Activated naive CD4-positive, alpha-beta T cell treated with anti-CD3 and anti-CD28 coated beads, Interleukin-2, amount 50 U/mL, for 16 hours (primary cell): ENCODE results near the gene CHST8.
"Not testable (repeated sequence)": the region's sequence is repeated elsewhere in the genome, so short reads cannot be mapped to it uniquely, and the experiment has no call there.

Source experiments
- DNase-seq: peaks from one replicate; pipeline ENCODE4 v3.0.0-alpha.2; 2020

The CHST8 gene

GRCh38 chr19:33621811-33622504 lies at the start of gene CHST8:
Gene CHST8, plus strand, starts transcription at chr19:33621953. Its CDS starts 67,309 bp downstream, at chr19:33689262.
- no peak for DNase-seq

- DNase-seq = no peak
Observed at GRCh38 chr19:33572929-33573328, 48.8 kb upstream of the CHST8 start.

- DNase-seq = no peak
Observed at GRCh38 chr19:33574824-33575223, 46.9 kb upstream of the CHST8 start.

- no peak for DNase-seq
Observed at GRCh38 chr19:33578697-33579096, 43.1 kb upstream of the CHST8 start.

- no peak for DNase-seq
Observed at GRCh38 chr19:33580026-33580644, 41.6 kb upstream of the CHST8 start.

- DNase-seq = no peak
Observed at GRCh38 chr19:33580645-33581037, 41.1 kb upstream of the CHST8 start.

- DNase-seq = no peak
Observed at GRCh38 chr19:33582914-33583313, 38.8 kb upstream of the CHST8 start.

- no peak for DNase-seq
Observed at GRCh38 chr19:33587150-33587549, 34.6 kb upstream of the CHST8 start.

- DNase-seq = no peak
Observed at GRCh38 chr19:33590224-33590623, 31.5 kb upstream of the CHST8 start.

- DNase-seq = no peak
Observed at GRCh38 chr19:33595783-33596182, 26.0 kb upstream of the CHST8 start.

GRCh38 chr19:33601583-33601982 lies 20.2 kb upstream of the CHST8 start:
- no peak for DNase-seq

- DNase-seq = no peak
Observed at GRCh38 chr19:33602576-33603204, 19.1 kb upstream of the CHST8 start.

- DNase-seq = no peak
Observed at GRCh38 chr19:33603377-33603776, 18.4 kb upstream of the CHST8 start.

- no peak for DNase-seq
Observed at GRCh38 chr19:33604651-33605050, 17.1 kb upstream of the CHST8 start.

GRCh38 chr19:33605803-33606295 lies 15.9 kb upstream of the CHST8 start:
- not testable (repeated sequence) for DNase-seq

GRCh38 chr19:33606556-33606955 lies 15.2 kb upstream of the CHST8 start:
- no peak for DNase-seq

- no peak for DNase-seq
Observed at GRCh38 chr19:33609353-33609752, 12.4 kb upstream of the CHST8 start.

GRCh38 chr19:33610588-33610987 lies 11.2 kb upstream of the CHST8 start:
- DNase-seq = no peak

GRCh38 chr19:33612928-33613619 lies 8.7 kb upstream of the CHST8 start:
- DNase-seq = no peak

GRCh38 chr19:33613620-33614000 lies 8.1 kb upstream of the CHST8 start:
- no peak for DNase-seq

- DNase-seq = no peak
Observed at GRCh38 chr19:33616346-33616745, 5.4 kb upstream of the CHST8 start.

GRCh38 chr19:33616857-33617256 lies 4.9 kb upstream of the CHST8 start:
- no peak for DNase-seq

- not testable (repeated sequence) for DNase-seq
Observed at GRCh38 chr19:33618363-33618762, 3.4 kb upstream of the CHST8 start.

- DNase-seq = no peak
Observed at GRCh38 chr19:33618884-33619283, 2.9 kb upstream of the CHST8 start.
